ENCODE measurements around the gene REPS2.

REPS2 gene

GRCh38 chrX:17038681-17039161 lies 92.3 kb downstream of the REPS2 start:
- peak; percentile 0 for DNase-seq

- DNase-seq: no peak
Observed at GRCh38 chrX:17039826-17040225, 93.4 kb downstream of the REPS2 start.

GRCh38 chrX:17040711-17041110 lies 94.3 kb downstream of the REPS2 start:
- DNase-seq: no peak

GRCh38 chrX:17042037-17042436 lies 95.6 kb downstream of the REPS2 start:
- DNase-seq: no peak

- peak; percentile 37 for DNase-seq
Observed at GRCh38 chrX:17046478-17047097, 100.1 kb downstream of the REPS2 start.

GRCh38 chrX:17047224-17047623 lies 100.8 kb downstream of the REPS2 start:
- no peak for DNase-seq

- DNase-seq: no peak
Observed at GRCh38 chrX:17052210-17052609, 105.8 kb downstream of the REPS2 start.

- DNase-seq: no peak
Observed at GRCh38 chrX:17052793-17053192, 106.3 kb downstream of the REPS2 start.

GRCh38 chrX:17053502-17053901 lies 107.0 kb downstream of the REPS2 start:
- DNase-seq: no peak

- no peak for DNase-seq
Observed at GRCh38 chrX:17056868-17057608, 110.6 kb downstream of the REPS2 start.

- DNase-seq: no peak
Observed at GRCh38 chrX:17062065-17062464, 115.6 kb downstream of the REPS2 start.

GRCh38 chrX:17065100-17065499 lies 118.6 kb downstream of the REPS2 start:
- DNase-seq: no peak

GRCh38 chrX:17067534-17067933 lies 121.1 kb downstream of the REPS2 start:
- no peak for DNase-seq

- no peak for DNase-seq
Observed at GRCh38 chrX:17072301-17072700, 125.8 kb downstream of the REPS2 start.

- no peak for DNase-seq
Observed at GRCh38 chrX:17072721-17073230, 126.3 kb downstream of the REPS2 start.

- no peak for DNase-seq
Observed at GRCh38 chrX:17075004-17075403, 128.5 kb downstream of the REPS2 start.

GRCh38 chrX:17077361-17077760 lies 130.9 kb downstream of the REPS2 start:
- no peak for DNase-seq

GRCh38 chrX:17078031-17078720 lies 131.7 kb downstream of the REPS2 start:
- DNase-seq: no peak

- DNase-seq: no peak
Observed at GRCh38 chrX:17081511-17081910, 135.1 kb downstream of the REPS2 start.

GRCh38 chrX:17081968-17082367 lies 135.5 kb downstream of the REPS2 start:
- no peak for DNase-seq

GRCh38 chrX:17082831-17083230 lies 136.4 kb downstream of the REPS2 start:
- DNase-seq: no peak

GRCh38 chrX:17086317-17086716 lies 139.9 kb downstream of the REPS2 start:
- no peak for DNase-seq

- DNase-seq: no peak
Observed at GRCh38 chrX:17095161-17095560, 148.7 kb downstream of the REPS2 start.

Measured in CD4-positive, alpha-beta T cell treated with Interleukin-4 for 4 hours (primary cell).